Left ventricle myocardium inferior (tissue), 1 donor: Measurements from ENCODE around the gene CCDC175. TPM values are rescaled to one million over a fixed set of nuclear protein-coding genes. Genes with fewer than 3 reads are reported as not detected.

Source experiments
- DNase-seq: peaks from one replicate; pipeline ENCODE4 v3.0.0-alpha.2; 2020
- H3K27ac ChIP-seq: fragments of 200-600 bp; replicated peaks from 2 replicates; pipeline ENCODE4 v1.8.0; 2021
- H3K27me3 ChIP-seq: fragments of 200-600 bp; 2 replicates; pipeline ENCODE4 v1.8.0; 2021; ENCODE audit warnings: low read depth
- H3K36me3 ChIP-seq: fragments of 200-600 bp; 2 replicates; pipeline ENCODE4 v1.8.0; 2021
- H3K4me1 ChIP-seq: fragments of 200-600 bp; 2 replicates; pipeline ENCODE4 v1.8.0; 2021
- H3K4me3 ChIP-seq: fragments of 200-600 bp; 2 replicates; pipeline ENCODE4 v1.8.0; 2021; ENCODE audit warnings: mild to moderate bottlenecking, moderate library complexity
- H3K9me3 ChIP-seq: fragments of 200-600 bp; replicated peaks from 2 replicates; pipeline ENCODE4 v1.8.0; 2021
- intact Hi-C: fragments of 100-400 bp; cut with micrococcal nuclease; formaldehyde crosslinking; loops from one replicate; pipeline ENCODE4 v1.11.0; 2022
- total RNA-seq: library from RNA; stranded (reverse); fragmentation: NEBNext Ultra II Directional; extraction: Animal tissue kit (Norgen Biotek cat#: 25700); gene quantifications from one replicate; pipeline ENCODE4 v1.2.1, GENCODE V29; 2021
- TF ChIP-seq, protein P1 (sequence below): fragments of 200-600 bp; IDR thresholded peaks from 2 replicates; pipeline ENCODE4 v1.8.0; 2021; ENCODE audit warnings: antibody characterized with exemption, mild to moderate bottlenecking, borderline replicate concordance
- donor health status: DM: no; HTN: yes; CAD: no; lungs with severe emphysema.

CCDC175 gene
- total RNA-seq, 1 donor from 2014 or later, result not detected

DNA sequence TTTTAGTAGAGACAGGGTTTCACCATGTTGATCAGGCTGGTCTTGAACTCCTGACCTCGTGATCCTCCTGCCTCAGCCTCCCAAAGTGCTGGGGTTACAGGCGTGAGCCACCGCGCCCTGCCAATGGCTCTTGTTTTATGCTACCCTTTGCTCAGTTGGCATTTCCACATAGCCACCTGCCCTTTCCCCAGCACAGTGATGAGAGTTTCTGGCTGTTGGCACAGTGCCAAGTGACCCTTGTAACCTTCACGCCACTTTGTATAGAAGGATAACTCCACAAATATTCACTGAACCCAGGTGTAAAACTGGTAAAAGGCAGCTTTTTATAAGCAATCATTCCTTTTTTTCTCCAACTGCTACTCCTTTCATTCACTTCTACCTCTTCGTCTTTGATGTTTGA, 18.5 kb upstream of the CCDC175 start:
- intact Hi-C loops, result no loop called here

DNA sequence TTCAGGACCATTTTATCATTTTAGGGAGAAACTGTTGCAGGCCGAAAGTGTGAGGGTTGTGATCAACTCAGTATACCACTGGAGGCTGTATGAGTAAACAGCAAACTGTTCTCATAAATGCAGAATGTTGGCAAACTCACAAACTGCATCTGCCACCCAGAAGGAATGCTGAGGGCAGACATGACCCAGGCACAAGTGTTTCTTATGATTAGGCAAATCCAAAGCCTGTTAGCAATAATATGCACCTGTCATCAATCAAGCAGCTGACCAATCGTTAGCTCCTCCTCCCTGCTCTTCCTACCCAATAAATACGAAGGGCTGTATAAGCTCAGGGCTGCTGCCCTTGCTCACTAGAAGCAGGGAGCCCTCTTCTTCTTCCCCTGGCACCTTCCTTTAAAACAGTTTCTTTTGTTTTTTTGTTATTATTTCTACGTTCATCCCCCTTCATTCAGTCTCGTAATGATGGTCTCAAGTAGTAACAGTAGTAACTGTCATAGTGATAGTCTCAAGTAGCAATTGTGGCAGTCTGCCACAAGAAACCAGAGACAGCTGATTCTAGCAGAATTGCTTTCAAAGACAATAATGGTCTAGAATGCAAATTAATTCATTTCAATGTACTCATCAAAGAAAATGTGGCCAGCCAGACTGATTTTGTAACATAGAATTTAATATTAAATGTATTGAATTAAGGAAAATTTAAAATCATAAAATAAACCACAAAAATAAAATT, 15.2 kb upstream of the CCDC175 start:
- no peak overlapping the region for H3K4me3 ChIP-seq
- H3K27me3 ChIP-seq, result peaks cover 5% of the 10 kb centered on the region
- H3K36me3 ChIP-seq, result no peaks in the 10 kb centered on the region
- no peaks in the 10 kb centered on the region for H3K4me1 ChIP-seq
- peaks cover 6% of the 10 kb centered on the region for H3K9me3 ChIP-seq
- H3K27ac ChIP-seq, result no peak overlapping the region
- intact Hi-C loops, result no loop called here
- no peak for DNase-seq
- TF ChIP-seq, protein P1, sequence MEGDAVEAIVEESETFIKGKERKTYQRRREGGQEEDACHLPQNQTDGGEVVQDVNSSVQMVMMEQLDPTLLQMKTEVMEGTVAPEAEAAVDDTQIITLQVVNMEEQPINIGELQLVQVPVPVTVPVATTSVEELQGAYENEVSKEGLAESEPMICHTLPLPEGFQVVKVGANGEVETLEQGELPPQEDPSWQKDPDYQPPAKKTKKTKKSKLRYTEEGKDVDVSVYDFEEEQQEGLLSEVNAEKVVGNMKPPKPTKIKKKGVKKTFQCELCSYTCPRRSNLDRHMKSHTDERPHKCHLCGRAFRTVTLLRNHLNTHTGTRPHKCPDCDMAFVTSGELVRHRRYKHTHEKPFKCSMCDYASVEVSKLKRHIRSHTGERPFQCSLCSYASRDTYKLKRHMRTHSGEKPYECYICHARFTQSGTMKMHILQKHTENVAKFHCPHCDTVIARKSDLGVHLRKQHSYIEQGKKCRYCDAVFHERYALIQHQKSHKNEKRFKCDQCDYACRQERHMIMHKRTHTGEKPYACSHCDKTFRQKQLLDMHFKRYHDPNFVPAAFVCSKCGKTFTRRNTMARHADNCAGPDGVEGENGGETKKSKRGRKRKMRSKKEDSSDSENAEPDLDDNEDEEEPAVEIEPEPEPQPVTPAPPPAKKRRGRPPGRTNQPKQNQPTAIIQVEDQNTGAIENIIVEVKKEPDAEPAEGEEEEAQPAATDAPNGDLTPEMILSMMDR, result no peak

More for the DNA sequence above, 18.5 kb upstream of the CCDC175 start:
- Histone ChIP-seq H3K9me3 (peaks cover 6% of the 10 kb centered on the region), H3K4me1 (no peaks in the 10 kb centered on the region), H3K36me3 (no peaks in the 10 kb centered on the region), H3K4me3 (no peak overlapping the region), H3K27ac (no peak overlapping the region), H3K27me3 (peaks cover 5% of the 10 kb centered on the region)
- TF ChIP-seq, protein P1, result no peak
- no peak for DNase-seq

DNA sequence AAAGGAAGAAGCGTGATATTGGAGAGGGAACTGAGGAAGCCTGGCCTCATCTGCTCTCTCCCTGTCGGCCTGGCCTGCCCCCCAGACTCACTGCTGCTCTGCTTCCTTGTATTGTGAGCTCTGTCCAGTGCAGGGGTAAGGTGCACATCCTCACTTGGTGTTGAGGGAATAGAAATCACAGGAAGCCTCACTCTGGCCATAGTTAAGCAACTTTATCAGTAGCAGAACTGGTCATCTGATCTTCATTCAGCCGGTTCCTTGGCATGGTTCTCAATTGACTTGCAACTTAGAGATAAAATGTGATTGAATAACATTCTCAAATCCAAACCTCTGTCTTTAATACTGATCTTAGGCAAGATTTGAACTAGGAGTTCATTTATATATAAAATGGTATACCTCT, 11.5 kb upstream of the CCDC175 start:
- H3K4me1 ChIP-seq, result no peaks in the 10 kb centered on the region
- no peak overlapping the region for H3K27ac ChIP-seq
- peaks cover 6% of the 10 kb centered on the region for H3K9me3 ChIP-seq
- no peaks in the 10 kb centered on the region for H3K27me3 ChIP-seq
- H3K36me3 ChIP-seq, result no peaks in the 10 kb centered on the region
- intact Hi-C loops, result no loop called here
- no peak for DNase-seq
- TF ChIP-seq, protein P1, result no peak
- H3K4me3 ChIP-seq, result no peak overlapping the region

DNA sequence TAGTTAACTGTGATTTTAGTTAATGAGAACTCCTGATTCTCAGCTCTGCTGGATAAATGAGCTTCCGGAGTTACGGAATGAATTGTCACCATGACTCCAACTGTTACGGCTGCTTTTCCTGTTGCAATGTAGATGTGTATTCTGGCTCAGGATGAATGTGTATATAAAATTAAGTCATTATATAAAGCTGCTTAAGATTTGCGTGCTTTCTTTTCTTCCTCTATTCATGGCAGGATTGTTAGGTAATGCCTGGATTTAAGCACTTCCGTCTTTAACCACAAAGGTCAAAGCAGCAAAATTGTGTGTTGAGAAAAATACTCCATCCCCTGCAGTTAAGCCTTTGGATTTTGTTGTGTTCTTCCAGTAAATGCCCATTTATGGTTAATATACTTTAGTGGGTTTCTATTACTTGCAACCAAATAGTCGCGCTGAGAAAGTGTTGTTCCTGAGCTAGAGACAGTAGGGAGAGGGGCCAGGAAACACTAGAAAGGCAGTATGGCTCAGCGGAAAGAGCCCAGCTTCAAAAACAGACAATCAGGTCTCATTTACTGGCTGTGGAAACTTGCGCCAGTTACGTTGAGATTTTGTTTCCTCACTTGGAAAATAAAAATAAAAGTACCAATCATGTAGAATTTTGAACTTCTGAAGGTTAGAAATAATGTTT, 9.4 kb upstream of the CCDC175 start:
- H3K27me3 ChIP-seq, result peaks cover under 1% of the 10 kb centered on the region
- no peak overlapping the region for H3K27ac ChIP-seq
- TF ChIP-seq, protein P1, result no peak
- no peaks in the 10 kb centered on the region for H3K4me1 ChIP-seq
- no peak overlapping the region for H3K4me3 ChIP-seq
- intact Hi-C loops, result no loop called here
- H3K9me3 ChIP-seq, result no peaks in the 10 kb centered on the region
- H3K36me3 ChIP-seq, result no peaks in the 10 kb centered on the region
- no peak for DNase-seq

DNA sequence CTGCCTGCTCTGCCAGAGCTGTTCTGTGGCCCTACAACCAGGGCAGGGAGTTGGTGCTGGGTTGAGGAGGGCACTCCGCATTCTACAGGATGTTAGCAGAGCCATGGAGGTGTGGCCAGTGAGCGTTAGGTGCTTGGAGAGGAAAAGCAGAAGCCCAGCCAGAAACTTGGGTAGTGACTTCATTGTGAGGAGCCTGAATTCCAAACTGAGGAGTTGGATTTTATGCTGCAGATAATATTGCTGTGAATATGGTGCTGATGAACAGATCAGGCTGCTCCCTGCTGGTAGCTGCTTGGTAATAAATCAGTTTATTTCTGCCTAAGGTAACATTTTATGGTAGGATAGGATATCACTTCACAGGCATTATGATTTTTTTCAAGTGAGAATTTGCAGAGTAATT, 7.1 kb upstream of the CCDC175 start:
- H3K4me3 ChIP-seq, result no peak overlapping the region
- no peak for DNase-seq
- H3K36me3 ChIP-seq, result no peaks in the 10 kb centered on the region
- H3K27ac ChIP-seq, result no peak overlapping the region
- intact Hi-C loops, result no loop called here
- H3K9me3 ChIP-seq, result no peaks in the 10 kb centered on the region
- H3K4me1 ChIP-seq, result no peaks in the 10 kb centered on the region
- peaks cover 22% of the 10 kb centered on the region for H3K27me3 ChIP-seq
- TF ChIP-seq, protein P1, result no peak
